Epithelial cell of prostate (primary cell): Measurements from ENCODE around the gene DCLK1.
A peak's percentile ranks its signal among the peaks of the same experiment; 100 is the strongest.

Source experiments
- DNase-seq: peaks from one replicate; pipeline ENCODE4 v3.0.0-alpha.2; 2011; ENCODE audit warnings: low read depth, low spot score
- H3K27ac ChIP-seq: fragments of 450-650 bp; 2 replicates; pipeline ENCODE4 v1.5.1; 2017; ENCODE audit warnings: mild to moderate bottlenecking

DCLK1 gene

GRCh38 chr13:35917252-35917941 is 213.8 kb downstream of the DCLK1 start:
- no peak overlapping the region for H3K27ac ChIP-seq
- DNase-seq, result no peak

GRCh38 chr13:35916146-35916545 is 215.0 kb downstream of the DCLK1 start:
- no peak overlapping the region for H3K27ac ChIP-seq
- DNase-seq, result no peak

GRCh38 chr13:35914662-35915061 is 216.5 kb downstream of the DCLK1 start:
- DNase-seq, result no peak
- H3K27ac ChIP-seq, result no peak overlapping the region

GRCh38 chr13:35912841-35913240 is 218.3 kb downstream of the DCLK1 start:
- H3K27ac ChIP-seq, result no peak overlapping the region
- DNase-seq, result no peak

GRCh38 chr13:35909837-35910540 is 221.2 kb downstream of the DCLK1 start:
- DNase-seq, result no peak
- no peak overlapping the region for H3K27ac ChIP-seq

- DNase-seq, result no peak
- no peak overlapping the region for H3K27ac ChIP-seq
These were observed 222.1 kb downstream of the DCLK1 start for GRCh38 chr13:35909091-35909490.

- DNase-seq, result no peak
- no peak overlapping the region for H3K27ac ChIP-seq
These were observed 223.0 kb downstream of the DCLK1 start for GRCh38 chr13:35908226-35908625.

- DNase-seq, result no peak
- no peak overlapping the region for H3K27ac ChIP-seq
These were observed 224.5 kb downstream of the DCLK1 start for GRCh38 chr13:35906636-35907035.

GRCh38 chr13:35903075-35903474 is 228.1 kb downstream of the DCLK1 start:
- no peak for DNase-seq
- no peak overlapping the region for H3K27ac ChIP-seq

GRCh38 chr13:35898041-35898440 is 233.1 kb downstream of the DCLK1 start:
- no peak for DNase-seq
- H3K27ac ChIP-seq, result no peak overlapping the region

GRCh38 chr13:35894636-35895035 is 236.5 kb downstream of the DCLK1 start:
- H3K27ac ChIP-seq, result no peak overlapping the region
- DNase-seq, result no peak

- no peak for DNase-seq
- H3K27ac ChIP-seq, result peak overlapping the region; percentile 42
These were observed 238.1 kb downstream of the DCLK1 start for GRCh38 chr13:35892837-35893814.

- peak overlapping the region; percentile 42 for H3K27ac ChIP-seq
- peak; percentile 84 for DNase-seq
These were observed 239.4 kb downstream of the DCLK1 start for GRCh38 chr13:35891507-35892441.

GRCh38 chr13:35889560-35889959 is 241.6 kb downstream of the DCLK1 start:
- no peak for DNase-seq
- H3K27ac ChIP-seq, result no peak overlapping the region

GRCh38 chr13:35888981-35889380 is 242.2 kb downstream of the DCLK1 start:
- no peak for DNase-seq
- no peak overlapping the region for H3K27ac ChIP-seq

GRCh38 chr13:35888457-35888883 is 242.7 kb downstream of the DCLK1 start:
- no peak overlapping the region for H3K27ac ChIP-seq
- no peak for DNase-seq

- DNase-seq, result no peak
- no peak overlapping the region for H3K27ac ChIP-seq
These were observed 244.0 kb downstream of the DCLK1 start for GRCh38 chr13:35887115-35887666.

GRCh38 chr13:35886332-35887114 is 244.7 kb downstream of the DCLK1 start:
- DNase-seq, result no peak
- no peak overlapping the region for H3K27ac ChIP-seq
